ENCODE results near the gene EPHA3.

GRCh38 chr3:89414270-89414669, 306.8 kb downstream of the EPHA3 start:
- TF ChIP-seq POLR2A (IDR thresholded peaks at IDR 0.05; ENCODE audit: low read length): no peak
- TF ChIP-seq GATA1 (IDR thresholded peaks at IDR 0.05; ENCODE audit: low read depth, low read length): no peak

Measured in erythroblast (primary cell).